PFSK-1 (cell line): ENCODE results near the gene ZFC3H1.

Experiments
- FOXP2 ChIP-seq: optimal IDR thresholded peaks from 2 replicates; pipeline ENCODE3; 2011; ENCODE audit warnings: borderline replicate concordance, control low read depth, inconsistent platforms; ENCODE audit not compliant: insufficient read depth; ENCODE audit errors: extremely low read length, extremely low read depth
- POLR2AphosphoS5 ChIP-seq: IDR thresholded peaks from 2 replicates; pipeline ENCODE4 v1.6.1; 2012; ENCODE audit warnings: low read depth, mild to moderate bottlenecking, control low read depth, low read length, moderate library complexity
- REST ChIP-seq, 2 experiments: IDR thresholded peaks; 2 replicates each; pipeline versions ENCODE4 v1.6.1 to v1.8.0; 2011 to 2012; ENCODE audit warnings: low read depth in 2 of 2, low read length in 2 of 2, control low read depth in 1 of 2, inconsistent platforms in 1 of 2, mild to moderate bottlenecking in 1 of 2, moderate library complexity in 1 of 2; ENCODE audit not compliant: insufficient read depth in 1 of 2

GRCh38 chr12:71688961-71689570 lies 25.4 kb upstream of the ZFC3H1 start:
- TF ChIP-seq REST (IDR thresholded peaks at IDR 0.05; ENCODE audit: insufficient read depth in 1 of 2, low read depth in 2 of 2, low read length in 2 of 2): no peak
- no peak for TF ChIP-seq FOXP2
- TF ChIP-seq POLR2AphosphoS5: no peak
